Esophagus muscularis mucosa (tissue), 4 donors: Measurements from ENCODE around the gene MORC2. TPM values are rescaled to one million over a fixed set of nuclear protein-coding genes. Genes with fewer than 3 reads are reported as not detected.

Experiments
- DNase-seq: peaks from one replicate; pipeline ENCODE4 v3.0.0-alpha.2; 2017; ENCODE audit errors: extremely low spot score
- H3K27ac ChIP-seq, 4 donors: fragments of 200-600 bp; sonication (generic); replicated peaks in 1 of 4; 1 replicate in 3 of 4; 2 replicates in 1 of 4; pipeline ENCODE4 v1.5.1; 2016 to 2019; ENCODE audit warnings: mild to moderate bottlenecking in 1 of 4
- H3K27me3 ChIP-seq, 4 donors: fragments of 200-600 bp; sonication (generic); one replicate each; pipeline versions ENCODE4 v1.5.1 to v1.6.0; 2016 to 2019
- H3K36me3 ChIP-seq, 4 donors: fragments of 200-600 bp; sonication (generic); one replicate each; pipeline ENCODE4 v1.5.1; 2016 to 2019
- H3K4me1 ChIP-seq, 4 donors: fragments of 200-600 bp; sonication (generic); one replicate each; pipeline ENCODE4 v1.5.1; 2016 to 2019
- H3K4me3 ChIP-seq, 4 donors: fragments of 200-600 bp; sonication (generic); 1 replicate in 2 of 4; 2 replicates in 2 of 4; pipeline ENCODE4 v1.5.1; 2016 to 2019; ENCODE audit warnings: mild to moderate bottlenecking in 4 of 4, moderate library complexity in 1 of 4
- H3K9me3 ChIP-seq, 4 donors: fragments of 200-600 bp; sonication (generic); 1 replicate in 3 of 4; 2 replicates in 1 of 4; pipeline ENCODE4 v1.5.1; 2016 to 2019
- CTCF ChIP-seq, 3 experiments: fragments of 200-600 bp in 2 of 3; fragments of 450-650 bp in 1 of 3; sonication (generic) in 2 of 3; IDR thresholded peaks; one replicate each; pipeline ENCODE4 v1.5.1; 2017 to 2019; ENCODE audit warnings: antibody characterized with exemption in 3 of 3, mild to moderate bottlenecking in 2 of 3, moderate library complexity in 1 of 3
- EP300 ChIP-seq: sonication (generic); formaldehyde crosslinking; IDR thresholded peaks from one replicate; pipeline ENCODE4 v1.6.1; 2017; ENCODE audit warnings: antibody characterized with exemption
- POLR2A ChIP-seq: fragments of 450-650 bp; IDR thresholded peaks from one replicate; pipeline ENCODE4 v1.6.1; 2017; ENCODE audit warnings: antibody characterized with exemption, moderate library complexity, mild to moderate bottlenecking, low read depth
- POLR2AphosphoS5 ChIP-seq, 2 donors: sonication (generic); formaldehyde crosslinking; IDR thresholded peaks; one replicate each; pipeline ENCODE4 v1.6.1; 2017; ENCODE audit warnings: antibody characterized with exemption in 2 of 2
- WGBS: methylation state at CpG from one replicate; pipeline ENCODE4 v1.1.5; 2018; 5-methylcytosine and 5-hydroxymethylcytosine counted together
- intact Hi-C: fragments of 100-400 bp; cut with DNase I; formaldehyde crosslinking; loops from one replicate; pipeline ENCODE4 v1.15.1; 2023
- total RNA-seq, 4 donors: library from RNA; depleted of rRNA; stranded (reverse); fragments of >200 nt; gene quantifications; one replicate each; pipeline versions ENCODE4 v1.1.0 to v1.2.1, GENCODE V29; 2016

MORC2 gene
- total RNA-seq, 4 donors from 2014 or later: 19.5 to 28.8 (median 23.8) TPM

- Histone ChIP-seq H3K9me3 (no peaks in the 10 kb centered on the region), H3K36me3 (peaks cover 12 to 79% (median 57%) of the 10 kb centered on the region in 4 donors), H3K4me3 (no peak overlapping the region), H3K27me3 (no peaks in the 10 kb centered on the region), H3K27ac (no peak overlapping the region), H3K4me1 (peaks cover 6 to 26% (median 11%) of the 10 kb centered on the region in 4 donors)
- DNase-seq: no peak
- intact Hi-C loops: no loop called here
- WGBS: 63% methylated on average over 2 of the region's 2 CpGs
- no peak for TF ChIP-seq CTCF (IDR thresholded peaks at IDR 0.05)
- no peak for TF ChIP-seq EP300
- no peak for TF ChIP-seq POLR2AphosphoS5 (IDR thresholded peaks at IDR 0.05)
These were observed 15.4 kb downstream of the MORC2 start for GRCh38 chr22:30953206-30953605.

- DNase-seq: peak; percentile 68
- 79% methylated on average over 6 of the region's 7 CpGs for WGBS
- Histone ChIP-seq H3K4me3 (no peak overlapping the region), H3K9me3 (no peaks in the 10 kb centered on the region), H3K36me3 (peaks cover 23 to 82% (median 65%) of the 10 kb centered on the region in 4 donors), H3K27ac (no peak overlapping the region), H3K4me1 (peaks cover 21 to 46% (median 33%) of the 10 kb centered on the region in 4 donors), H3K27me3 (no peaks in the 10 kb centered on the region)
- intact Hi-C loops: no loop called here
- TF ChIP-seq POLR2AphosphoS5 (IDR thresholded peaks at IDR 0.05) (no peak), CTCF (IDR thresholded peaks at IDR 0.05) (no peak), EP300 (no peak), POLR2A (no peak)
These were observed 18.5 kb downstream of the MORC2 start for GRCh38 chr22:30949934-30950660.

GRCh38 chr22:30948930-30949342, 19.6 kb downstream of the MORC2 start:
- H3K36me3 ChIP-seq: peaks cover 25 to 82% (median 70%) of the 10 kb centered on the region in 4 donors
- DNase-seq: no peak
- peaks cover 21 to 46% (median 33%) of the 10 kb centered on the region in 4 donors for H3K4me1 ChIP-seq
- intact Hi-C loops: no loop called here
- 44% methylated on average over 3 of the region's 3 CpGs for WGBS
- H3K27me3 ChIP-seq: no peaks in the 10 kb centered on the region
- H3K4me3 ChIP-seq: no peak overlapping the region
- no peaks in the 10 kb centered on the region for H3K9me3 ChIP-seq
- TF ChIP-seq POLR2A (no peak), POLR2AphosphoS5 (IDR thresholded peaks at IDR 0.05) (peak in 1 of 2 donors; percentile 7), EP300 (no peak), CTCF (IDR thresholded peaks at IDR 0.05) (peak in 1 of 3 experiments; percentile 2)
- H3K27ac ChIP-seq: peak overlapping the region; percentile 69 to 83 (median 78)

GRCh38 chr22:30947816-30948454, 20.6 kb downstream of the MORC2 start:
- Histone ChIP-seq H3K27me3 (no peaks in the 10 kb centered on the region), H3K27ac (peak overlapping the region; percentile 69 to 83 (median 78)), H3K9me3 (no peaks in the 10 kb centered on the region), H3K36me3 (peaks cover 27 to 82% (median 75%) of the 10 kb centered on the region in 4 donors), H3K4me3 (no peak overlapping the region), H3K4me1 (peaks cover 21 to 46% (median 33%) of the 10 kb centered on the region in 4 donors)
- WGBS: 23% methylated on average over 2 of the region's 2 CpGs
- intact Hi-C loops: loop anchor here (2.0 kb wide), 2 partner anchors 137 to 201 kb away; no protein-coding TSS in a partner anchor
- TF ChIP-seq CTCF (IDR thresholded peaks at IDR 0.05) (peak; percentile 65 to 73 (median 66)), EP300 (no peak), POLR2AphosphoS5 (IDR thresholded peaks at IDR 0.05) (peak in 1 of 2 donors; percentile 59)
- peak; percentile 14 for DNase-seq
